ENCODE results near the gene UPK3BL2.
"Not testable (repeated sequence)": the region's sequence is repeated elsewhere in the genome, so short reads cannot be mapped to it uniquely, and the experiment has no call there.

The UPK3BL2 gene

DNA sequence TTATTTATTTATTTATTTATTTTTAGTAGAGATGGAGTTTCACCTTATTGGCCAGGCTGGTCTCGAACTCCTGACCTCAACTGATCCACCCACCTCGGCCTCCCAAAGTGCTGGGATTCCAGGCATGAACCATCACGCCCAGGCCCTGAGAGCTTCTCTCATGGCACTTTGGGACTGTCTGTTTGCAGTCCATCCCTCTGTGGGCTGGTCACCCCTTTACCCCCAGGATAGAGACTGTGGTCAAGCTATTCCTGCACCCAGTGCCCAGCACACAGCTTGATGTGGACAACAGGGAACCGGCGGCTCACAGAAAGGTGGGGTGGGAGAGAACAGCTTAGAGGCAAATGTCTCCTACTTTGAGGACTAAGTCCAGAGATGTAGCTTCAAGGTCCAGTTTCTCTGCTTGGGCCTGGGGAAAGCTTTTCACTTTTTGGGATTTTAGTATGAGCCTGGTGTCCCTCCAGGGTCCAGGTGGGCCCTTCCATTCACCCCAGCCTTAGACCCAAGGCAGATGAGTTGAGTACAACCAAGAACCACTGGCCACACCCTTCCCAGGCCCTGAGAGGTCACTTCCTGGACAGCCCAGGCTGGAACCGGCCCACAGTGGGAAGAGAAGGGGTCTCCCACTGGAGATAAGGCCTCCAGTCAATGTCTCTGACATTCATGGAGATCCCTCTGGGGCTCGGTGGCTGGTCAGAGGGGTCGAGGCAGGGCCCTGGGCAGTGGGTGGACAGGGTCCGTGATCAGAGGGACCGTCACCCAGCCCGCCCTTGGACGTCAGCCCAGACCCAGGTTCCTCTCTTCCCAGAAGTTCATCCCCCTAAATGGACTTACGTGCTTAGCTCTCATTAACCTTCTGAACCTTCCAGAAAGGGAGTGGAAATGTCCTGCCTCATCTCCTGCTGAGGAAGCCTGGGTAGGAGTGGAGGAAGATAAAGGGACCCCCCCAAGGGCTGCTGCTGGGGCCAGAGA lies 15.4 kb downstream of the UPK3BL2 start:
- not testable (repeated sequence) for DNase-seq

- DNase-seq = not testable (repeated sequence)
Observed at GRCh38 chr7:102527182-102527581, 16.3 kb downstream of the UPK3BL2 start.

DNA sequence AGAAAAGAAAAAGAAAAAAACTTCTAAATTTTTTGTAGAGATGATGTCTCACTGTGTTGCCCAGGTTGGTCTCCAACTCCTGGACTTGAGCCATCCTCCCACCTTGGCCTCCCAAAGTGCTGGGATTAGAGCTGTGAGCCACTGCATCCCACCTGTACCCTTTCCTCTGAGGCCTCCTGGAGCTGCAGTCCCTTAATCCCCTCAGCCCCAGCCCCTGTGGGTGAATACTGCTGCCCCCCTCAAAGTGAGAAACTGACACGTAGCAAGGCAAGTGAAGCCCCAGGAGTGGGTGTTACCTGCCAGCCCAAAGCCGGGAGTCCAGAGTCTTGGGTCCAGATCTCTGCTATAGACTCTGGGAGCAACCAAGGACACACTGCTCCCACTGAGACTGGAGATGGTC lies 18.7 kb downstream of the UPK3BL2 start:
- not testable (repeated sequence) for DNase-seq

- DNase-seq = not testable (repeated sequence)
Observed at GRCh38 chr7:102520797-102521196, 22.7 kb downstream of the UPK3BL2 start.

GRCh38 chr7:102517550-102518147 lies 25.8 kb downstream of the UPK3BL2 start, which contains the start of gene RASA4B:
Gene RASA4B (minus strand): TSS chr7:102517777. CDS start chr7:102517710, 67 bp downstream.
- DNase-seq = not testable (repeated sequence)

- not testable (repeated sequence) for DNase-seq
Observed at GRCh38 chr7:102516951-102517350, 26.5 kb downstream of the UPK3BL2 start.

DNA sequence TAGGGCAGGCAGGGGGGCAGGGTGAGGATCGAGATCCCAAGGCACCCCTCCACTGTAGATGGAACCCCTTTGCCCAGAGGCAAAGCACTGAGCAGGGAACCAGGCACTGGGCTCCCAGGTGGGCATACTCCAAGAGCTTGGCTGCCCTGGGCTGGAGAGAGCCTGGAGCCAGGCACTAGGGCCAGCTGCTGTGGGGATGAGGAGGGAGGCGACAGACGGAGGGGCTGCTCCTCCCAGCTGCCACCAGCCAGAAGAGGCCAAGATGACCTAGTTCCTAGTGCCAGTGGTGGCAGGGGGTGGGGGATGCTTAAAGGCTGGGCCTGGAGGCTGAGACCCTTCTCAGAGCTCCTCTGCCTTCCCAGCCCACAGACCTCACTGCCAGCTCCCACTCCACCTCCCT lies 27.6 kb downstream of the UPK3BL2 start:
- not testable (repeated sequence) for DNase-seq

DNA sequence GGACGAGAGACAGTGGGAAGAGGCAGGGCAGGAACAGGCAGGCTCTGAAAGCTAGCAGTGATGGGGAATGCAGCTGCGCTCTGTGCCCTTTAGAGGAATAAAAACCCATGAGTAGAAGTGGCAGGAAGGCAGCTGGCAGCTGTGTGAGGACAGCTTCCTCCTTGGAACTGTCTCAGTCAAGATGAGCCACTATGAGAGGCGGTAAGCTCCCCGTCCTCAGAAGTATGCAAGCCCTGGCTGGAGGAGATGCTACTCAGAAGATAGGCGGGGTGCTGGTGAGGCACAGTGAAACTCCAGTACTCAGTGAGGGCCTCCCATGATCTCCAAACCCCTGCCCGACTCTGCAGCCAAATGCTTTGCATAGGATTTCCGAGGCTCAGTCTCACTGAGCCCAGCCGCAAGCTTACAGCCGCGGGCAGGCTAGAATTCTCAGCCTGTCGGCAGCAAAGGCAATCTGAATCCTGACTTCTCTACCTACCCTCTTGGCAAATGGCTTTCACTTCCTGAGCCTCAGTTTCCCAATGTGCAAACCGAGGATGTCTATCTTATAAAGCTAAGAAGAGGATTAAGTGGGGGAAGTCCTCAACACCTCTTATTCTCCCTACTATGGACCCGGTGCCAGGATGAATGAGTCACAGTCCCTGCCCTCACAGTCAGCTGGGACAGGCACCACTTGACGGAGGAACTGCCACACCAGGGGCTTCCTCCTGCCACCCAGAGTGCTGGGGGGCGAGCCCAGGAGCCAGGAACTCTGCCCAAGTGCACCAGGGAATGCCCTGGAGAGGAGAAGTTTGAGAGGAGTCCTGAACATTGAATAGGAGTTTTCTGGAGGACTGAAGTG lies 28.4 kb downstream of the UPK3BL2 start:
- DNase-seq = not testable (repeated sequence)

DNA sequence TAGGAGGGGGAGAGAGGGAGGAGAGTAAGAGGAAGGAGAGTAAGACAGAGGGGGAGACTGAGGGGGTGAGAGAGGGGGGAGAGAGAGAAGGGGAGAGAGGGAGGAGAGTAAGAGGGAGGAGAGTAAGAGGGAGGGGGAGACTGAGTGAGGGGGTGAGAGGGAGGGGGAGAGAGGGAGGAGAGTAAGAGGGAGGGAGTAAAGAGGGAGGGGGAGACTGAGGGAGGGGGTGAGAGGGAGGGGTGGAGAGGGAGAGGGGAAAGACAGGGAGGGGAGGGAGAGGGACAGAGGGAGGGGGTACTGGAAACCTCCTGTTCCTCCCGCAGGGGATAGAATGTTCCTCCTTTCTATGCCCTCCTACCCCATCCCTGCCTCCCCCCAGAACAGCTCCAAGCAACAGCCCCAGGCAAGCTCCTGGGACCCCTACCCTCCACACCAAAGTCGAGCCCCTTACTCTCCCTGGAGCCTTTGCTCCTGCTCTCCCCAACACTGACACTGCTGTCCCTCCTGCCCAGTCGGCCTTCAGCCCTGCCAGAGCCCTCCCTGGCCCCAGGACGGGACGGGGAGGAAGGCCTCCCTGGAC lies 30.8 kb downstream of the UPK3BL2 start:
- not testable (repeated sequence) for DNase-seq

- DNase-seq = not testable (repeated sequence)
Observed at GRCh38 chr7:102511860-102512522, 31.5 kb downstream of the UPK3BL2 start.

DNA sequence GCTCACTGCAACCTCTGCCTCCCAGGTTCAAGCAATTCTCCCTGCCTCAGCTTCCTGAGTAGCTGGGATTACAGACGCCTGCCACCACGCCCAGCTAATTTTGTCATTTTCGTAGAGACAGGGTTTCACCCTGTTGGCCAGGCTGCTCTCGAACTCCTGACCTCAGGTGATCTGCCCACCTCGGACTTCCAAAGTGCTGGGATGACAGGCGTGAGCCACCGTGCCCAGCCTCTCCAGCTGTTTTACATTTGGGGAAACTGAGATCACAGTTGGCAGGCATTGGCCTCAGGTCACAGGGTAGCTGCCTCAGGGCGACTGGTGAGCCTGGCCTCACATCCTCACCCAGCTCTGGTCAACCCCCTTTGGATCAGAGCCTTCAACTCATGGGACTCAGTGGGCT lies 32.9 kb downstream of the UPK3BL2 start:
- DNase-seq = not testable (repeated sequence)

GRCh38 chr7:102507410-102508088 lies 35.9 kb downstream of the UPK3BL2 start:
- not testable (repeated sequence) for DNase-seq

DNA sequence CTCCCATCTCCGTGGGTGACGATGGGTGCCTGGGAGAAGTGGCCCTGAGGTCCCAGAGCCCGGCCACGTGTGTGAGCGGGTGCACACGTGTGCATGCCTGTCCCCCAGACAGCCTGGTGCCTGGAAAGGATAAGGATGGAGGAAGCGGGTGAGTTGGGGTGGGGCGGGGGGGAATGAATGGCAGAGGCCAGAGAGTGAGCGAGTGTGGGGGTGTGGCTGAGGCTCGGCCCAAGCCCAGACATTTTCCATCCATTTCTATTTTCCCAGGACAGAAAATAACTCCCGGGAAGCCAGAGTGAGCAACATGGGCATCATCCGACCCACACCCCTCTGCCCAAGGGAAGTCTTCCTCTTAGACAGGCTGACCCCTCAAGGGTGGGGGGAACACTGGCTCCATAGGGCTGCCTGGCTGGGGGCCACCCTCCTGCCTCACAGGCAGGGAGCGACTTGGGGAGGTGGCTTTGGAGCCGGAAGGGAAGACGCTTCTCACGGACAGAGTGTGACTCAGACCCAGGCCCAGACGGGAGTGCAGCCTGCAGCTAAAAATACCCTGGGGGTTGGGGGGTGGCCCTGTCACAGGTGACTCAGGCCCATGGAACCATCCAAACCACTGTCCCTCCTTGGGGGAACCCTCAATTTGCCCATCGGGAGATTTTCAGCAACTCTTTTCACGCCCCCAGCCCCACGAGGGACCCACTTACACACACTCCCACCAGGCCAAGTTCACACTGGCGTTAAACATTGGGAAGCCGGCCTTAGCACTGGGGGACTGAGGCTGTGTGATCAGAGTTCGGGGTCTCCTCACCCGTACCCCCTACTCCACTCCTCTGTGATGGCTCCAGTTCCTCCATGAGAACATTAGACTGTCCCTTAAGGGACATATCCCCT lies 38.0 kb downstream of the UPK3BL2 start:
- not testable (repeated sequence) for DNase-seq

- not testable (repeated sequence) for DNase-seq
Observed at GRCh38 chr7:102503141-102503540, 40.4 kb downstream of the UPK3BL2 start.

- DNase-seq = not testable (repeated sequence)
Observed at GRCh38 chr7:102498321-102498720, 45.2 kb downstream of the UPK3BL2 start.

- not testable (repeated sequence) for DNase-seq
Observed at GRCh38 chr7:102497308-102497707, 46.2 kb downstream of the UPK3BL2 start.

DNA sequence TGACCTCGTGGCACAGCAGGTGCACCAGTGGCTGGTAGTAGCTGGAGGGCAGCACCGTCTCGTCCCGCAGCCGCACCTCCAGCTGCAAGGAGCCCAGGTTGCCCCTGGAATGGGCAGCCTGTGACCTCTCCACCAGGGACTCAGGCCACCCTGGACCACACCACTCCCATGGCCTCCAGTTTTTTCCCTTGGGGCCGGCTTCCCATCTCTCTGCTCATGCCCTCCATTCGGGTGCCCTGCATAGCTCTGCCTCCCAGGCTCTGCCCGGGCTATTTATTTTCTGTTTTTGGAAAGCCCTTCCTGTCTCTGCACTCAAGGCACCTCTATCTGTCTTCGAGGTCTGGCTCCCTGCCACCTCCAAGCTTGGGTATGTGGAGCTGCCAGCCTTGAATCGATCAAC lies 46.6 kb downstream of the UPK3BL2 start:
- DNase-seq = not testable (repeated sequence)

DNA sequence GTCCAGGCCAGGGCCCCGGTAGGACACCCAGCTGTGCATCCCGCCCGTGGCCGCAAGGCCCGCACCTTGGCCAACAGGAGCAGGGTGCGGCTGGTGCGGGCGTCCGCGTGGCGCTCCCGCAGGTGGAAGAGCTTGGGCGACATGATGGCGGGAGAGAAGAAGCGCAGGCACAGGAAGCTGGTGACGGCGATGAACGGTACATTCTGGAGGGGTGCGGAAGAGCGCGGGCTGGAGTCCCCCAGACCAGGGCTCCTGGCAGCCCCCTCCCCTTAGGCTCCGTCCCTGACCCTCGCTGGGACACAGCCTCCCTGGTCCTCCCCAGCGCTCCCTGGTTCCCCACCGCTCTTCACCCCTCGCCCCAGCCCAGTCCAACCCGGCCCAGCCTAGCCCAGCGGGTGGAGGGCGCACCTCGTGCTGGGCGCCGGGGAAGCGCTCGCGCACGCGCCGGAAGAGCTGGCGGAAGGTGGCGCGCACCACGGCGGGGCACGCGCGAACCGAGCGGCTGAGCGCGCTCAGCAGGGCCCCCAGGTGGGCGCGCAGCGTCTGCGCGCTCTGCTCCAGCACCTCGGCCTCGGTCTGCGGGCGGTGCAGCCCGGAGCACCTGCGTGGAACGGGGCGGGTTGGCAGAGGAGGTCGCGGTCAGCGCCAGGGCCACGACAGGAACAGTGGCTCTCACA lies 48.9 kb downstream of the UPK3BL2 start:
- DNase-seq = not testable (repeated sequence)

DNA sequence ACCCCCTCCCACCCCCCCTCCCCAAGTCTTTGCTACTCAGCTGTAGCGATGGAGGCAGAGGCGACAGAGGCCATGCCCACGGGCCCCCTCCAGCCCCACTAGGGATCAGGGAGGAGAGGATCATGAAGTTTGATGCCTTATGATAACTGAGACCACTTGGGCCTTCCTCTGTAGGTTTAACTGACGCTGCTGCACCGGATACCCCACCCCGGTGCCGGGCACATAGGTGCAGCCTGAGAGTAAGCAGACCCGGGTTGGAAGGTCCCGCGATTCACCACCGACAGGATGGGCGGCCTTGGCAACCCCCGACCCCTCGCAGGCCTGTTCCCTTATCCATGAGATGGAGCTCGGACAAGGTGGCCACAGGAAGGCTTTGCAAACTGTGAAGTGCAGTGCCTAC lies 49.5 kb downstream of the UPK3BL2 start:
- not testable (repeated sequence) for DNase-seq
